Spinal cord (tissue), 10 donors: ENCODE results near the gene SIVA1. TPM values are rescaled to one million over a fixed set of nuclear protein-coding genes. Genes with fewer than 3 reads are reported as not detected.
"Not testable (repeated sequence)": the region's sequence is repeated elsewhere in the genome, so short reads cannot be mapped to it uniquely, and the experiment has no call there.

Experiments used
- DNase-seq, 6 donors: peaks; one replicate each; pipeline versions ENCODE4 v3.0.0 to v3.0.0-alpha.2; 2013 to 2015; ENCODE audit warnings: low spot score in 6 of 6, low read depth in 4 of 6
- H3K27ac ChIP-seq: one replicate; pipeline ENCODE4 v1.5.1; 2013; ENCODE audit warnings: low read depth, low read length, control low read depth
- H3K27me3 ChIP-seq: one replicate; pipeline ENCODE4 v1.6.1; 2013; ENCODE audit warnings: low read length; ENCODE audit not compliant: control insufficient read depth, insufficient read depth
- H3K36me3 ChIP-seq: one replicate; pipeline ENCODE4 v1.6.1; 2013; ENCODE audit warnings: low read length; ENCODE audit not compliant: control insufficient read depth, insufficient read depth
- H3K4me1 ChIP-seq: one replicate; pipeline ENCODE4 v1.6.1; 2013; ENCODE audit warnings: low read length; ENCODE audit not compliant: control insufficient read depth, insufficient read depth
- H3K4me3 ChIP-seq: one replicate; pipeline ENCODE4 v1.5.1; 2013; ENCODE audit warnings: low read depth, low read length, control low read depth
- H3K9me3 ChIP-seq: one replicate; pipeline ENCODE4 v1.6.1; 2013; ENCODE audit warnings: low read length; ENCODE audit not compliant: control insufficient read depth, insufficient read depth
- WGBS: methylation state at CpG from one replicate; pipeline ENCODE4 v1.1.5; 2013; ENCODE audit warnings: missing lambda C conversion rate; ENCODE audit not compliant: insufficient coverage; 5-methylcytosine and 5-hydroxymethylcytosine counted together
- polyA plus RNA-seq, 2 donors: library from polyadenylated mRNA; unstranded; fragments of 120-200 nt; gene quantifications; one replicate each; pipeline ENCODE4 v1.2.1, GENCODE V29; 2013; ENCODE audit not compliant: insufficient read length in 2 of 2
- total RNA-seq, 2 donors: library from RNA; depleted of rRNA in 1 of 2; stranded (reverse); fragments of 120-200 nt in 1 of 2; fragments of >200 nt in 1 of 2; gene quantifications; one replicate each; pipeline versions ENCODE4 v1.2.3 to v1.2.4, GENCODE V29; 2013 to 2014
- donor health status: healthy.

SIVA1 gene
- total and polyA plus RNA-seq, 4 donors, result 30.6 to 83.3 (median 49.6) TPM

GRCh38 chr14:104725772-104726548 lies 27.0 kb upstream of the SIVA1 start:
- Histone ChIP-seq H3K27me3 (peaks cover 3% of the 10 kb centered on the region), H3K4me3 (no peak overlapping the region), H3K9me3 (no peaks in the 10 kb centered on the region), H3K27ac (no peak overlapping the region), H3K4me1 (peaks cover 29% of the 10 kb centered on the region), H3K36me3 (peaks cover 12% of the 10 kb centered on the region)
- 76% methylated on average over 19 of the region's 25 CpGs for WGBS
- DNase-seq, result no peak

GRCh38 chr14:104726600-104727451 lies 26.1 kb upstream of the SIVA1 start:
- Histone ChIP-seq H3K27me3 (peaks cover 3% of the 10 kb centered on the region), H3K36me3 (peaks cover 8% of the 10 kb centered on the region), H3K4me1 (peaks cover 29% of the 10 kb centered on the region), H3K9me3 (no peaks in the 10 kb centered on the region), H3K4me3 (no peak overlapping the region), H3K27ac (no peak overlapping the region)
- 73% methylated on average over 21 of the region's 21 CpGs for WGBS
- DNase-seq, result no peak

- peaks cover 5% of the 10 kb centered on the region for H3K36me3 ChIP-seq
- 86% methylated on average over 17 of the region's 17 CpGs for WGBS
Measured at GRCh38 chr14:104728631-104729030, 24.3 kb upstream of the SIVA1 start.

GRCh38 chr14:104729176-104729834 lies 23.6 kb upstream of the SIVA1 start:
- H3K36me3 ChIP-seq, H3K9me3 ChIP-seq, H3K4me3 ChIP-seq, H3K27ac ChIP-seq, H3K27me3 ChIP-seq, DNase-seq: not testable (repeated sequence)
- H3K4me1 ChIP-seq, result peaks cover 19% of the 10 kb centered on the region
- WGBS, result 89% methylated on average over 13 of the region's 73 CpGs

More at GRCh38 chr14:104728631-104729030, 24.3 kb upstream of the SIVA1 start:
- H3K27me3 ChIP-seq, result no peaks in the 10 kb centered on the region
- no peak overlapping the region for H3K4me3 ChIP-seq
- no peak for DNase-seq
- peaks cover 23% of the 10 kb centered on the region for H3K4me1 ChIP-seq
- no peak overlapping the region for H3K27ac ChIP-seq
- H3K9me3 ChIP-seq, result no peaks in the 10 kb centered on the region

GRCh38 chr14:104729835-104730181 lies 23.1 kb upstream of the SIVA1 start:
- peaks cover 14% of the 10 kb centered on the region for H3K4me1 ChIP-seq
- no peaks in the 10 kb centered on the region for H3K27me3 ChIP-seq
- no peak for DNase-seq
- peaks cover 5% of the 10 kb centered on the region for H3K36me3 ChIP-seq
- 83% methylated on average over 4 of the region's 16 CpGs for WGBS
- no peak overlapping the region for H3K27ac ChIP-seq
- H3K9me3 ChIP-seq, result no peaks in the 10 kb centered on the region
- H3K4me3 ChIP-seq, result no peak overlapping the region

GRCh38 chr14:104730487-104730886 lies 22.5 kb upstream of the SIVA1 start:
- 76% methylated on average over 5 of the region's 5 CpGs for WGBS
- H3K4me3 ChIP-seq, result no peak overlapping the region

GRCh38 chr14:104731320-104732294 lies 21.3 kb upstream of the SIVA1 start:
- Histone ChIP-seq H3K27me3 (no peaks in the 10 kb centered on the region), H3K36me3 (peaks cover 2% of the 10 kb centered on the region), H3K4me3 (no peak overlapping the region), H3K27ac (no peak overlapping the region), H3K4me1 (peaks cover 17% of the 10 kb centered on the region), H3K9me3 (no peaks in the 10 kb centered on the region)
- 82% methylated on average over 18 of the region's 18 CpGs for WGBS
- DNase-seq, result no peak

More at GRCh38 chr14:104730487-104730886, 22.5 kb upstream of the SIVA1 start:
- peaks cover 12% of the 10 kb centered on the region for H3K4me1 ChIP-seq
- no peaks in the 10 kb centered on the region for H3K9me3 ChIP-seq
- no peak overlapping the region for H3K27ac ChIP-seq
- no peak for DNase-seq
- no peaks in the 10 kb centered on the region for H3K27me3 ChIP-seq
- H3K36me3 ChIP-seq, result peaks cover 5% of the 10 kb centered on the region

- H3K27ac ChIP-seq, result no peak overlapping the region
- H3K4me1 ChIP-seq, result peaks cover 20% of the 10 kb centered on the region
- H3K27me3 ChIP-seq, result no peaks in the 10 kb centered on the region
- H3K4me3 ChIP-seq, result no peak overlapping the region
- 79% methylated on average over 14 of the region's 14 CpGs for WGBS
- H3K9me3 ChIP-seq, result no peaks in the 10 kb centered on the region
- no peak for DNase-seq
- no peaks in the 10 kb centered on the region for H3K36me3 ChIP-seq
Measured at GRCh38 chr14:104732355-104732804, 20.6 kb upstream of the SIVA1 start.
